ENCODE results near the gene KLF15. TPM values are rescaled to one million over a fixed set of nuclear protein-coding genes. Genes with fewer than 3 reads are reported as not detected.

Gene KLF15
- total and polyA plus RNA-seq, 2 of the 8 experiments (the other 6 are each of a cell fraction or from before 2014, with no cell fraction given): 15.7 to 19.5 TPM

GRCh38 chr3:126317029-126317996, 39.9 kb downstream of the KLF15 start:
- H3K27ac ChIP-seq (ENCODE audit: low read depth, low read length): no peak overlapping the region
- H3K9me3 ChIP-seq (ENCODE audit: insufficient read depth in 2 of 2, low read depth in 1 of 2, low read length in 1 of 2): peaks cover 0 to 3% of the 10 kb centered on the region in 2 experiments; a peak in 1 of 4 replicates
- no peak overlapping the region for H2BK20ac ChIP-seq (ENCODE audit: low read length)
- no peak overlapping the region for H2BK15ac ChIP-seq (ENCODE audit: low read length)
- H4K91ac ChIP-seq (replicated peaks; ENCODE audit: insufficient read length, low read length): no peak overlapping the region
- H3K4me3 ChIP-seq (ENCODE audit: extremely low read depth in 1 of 4, insufficient read depth in 2 of 4, low read depth in 3 of 4, low read length in 4 of 4): no peak overlapping the region
- no peak overlapping the region for H2BK12ac ChIP-seq (ENCODE audit: low read depth, low read length)
- H3K79me2 ChIP-seq (ENCODE audit: control insufficient read depth in 1 of 2, insufficient read depth in 2 of 2, low read length in 2 of 2): no peaks in the 10 kb centered on the region
- TF ChIP-seq YY1 (IDR thresholded peaks at IDR 0.05; ENCODE audit: low read depth, low read length) (no peak), EZH2 (IDR thresholded peaks at IDR 0.05; ENCODE audit: low read depth, low read length, severe bottlenecking) (no peak), E2F6 (IDR thresholded peaks at IDR 0.05) (no peak), PHF8 (conservative IDR thresholded peaks at IDR 0.05; ENCODE audit: low read depth, low read length) (no peak), CHD1 (IDR thresholded peaks at IDR 0.05; ENCODE audit: low read depth, low read length) (no peak)
- no peaks in the 10 kb centered on the region for H3K36me3 ChIP-seq (ENCODE audit: control insufficient read depth in 2 of 4, insufficient read depth in 4 of 4, low read length in 3 of 4)
- DNase-seq (ENCODE audit: low read depth in 1 of 2, low spot score in 2 of 2) (no peak), FAIRE-seq (no peak)
- ChIA-PET POLR2A (ENCODE audit: partially characterized antibody) (no interaction called here), CTCF (ENCODE audit: partially characterized antibody) (interaction anchor here (0.6 to 1.0 kb wide), 2 partner anchors 32 to 152 kb away, joined by 3 read pairs; no protein-coding TSS in a partner anchor)
- no peak overlapping the region for H2BK120ac ChIP-seq (replicated peaks; ENCODE audit: low read depth, low read length)
- no peaks in the 10 kb centered on the region for H3K79me1 ChIP-seq (ENCODE audit: low read depth, low read length)
- H3K23ac ChIP-seq (ENCODE audit: insufficient read length): no peak overlapping the region
- no peak overlapping the region for H3K56ac ChIP-seq (replicated peaks; ENCODE audit: insufficient read length, low read depth, low read length)
- no peaks in the 10 kb centered on the region for H4K20me1 ChIP-seq (replicated peaks in 1 of 2; ENCODE audit: control insufficient read depth in 1 of 2, insufficient read depth in 2 of 2, low read length in 2 of 2)
- H2AFZ ChIP-seq (ENCODE audit: low read length): no peak overlapping the region
- no peaks in the 10 kb centered on the region; a peak in 1 of 7 replicates for H3K27me3 ChIP-seq (replicated peaks in 1 of 4; ENCODE audit: control insufficient read depth in 3 of 4, extremely low read depth in 1 of 4, insufficient read depth in 3 of 4, low read length in 3 of 4)
- no peak overlapping the region for H3K4me2 ChIP-seq (ENCODE audit: insufficient read depth in 1 of 2, low read depth in 2 of 2, low read length in 2 of 2)
- H4K5ac ChIP-seq (ENCODE audit: insufficient read length, low read depth, low read length): no peak overlapping the region
- H3K4me1 ChIP-seq (replicated peaks in 1 of 4; ENCODE audit: control insufficient read depth in 3 of 4, insufficient read depth in 4 of 4, low read length in 3 of 4): peaks cover 0 to 12% (median 5%) of the 10 kb centered on the region in 4 experiments; a peak in 5 of 7 replicates
- no peak overlapping the region for H3K14ac ChIP-seq (ENCODE audit: insufficient read length)
- WGBS, 2 experiments (ENCODE audit: extremely low coverage in 1 of 2, insufficient coverage in 1 of 2, insufficient read length in 1 of 2, insufficient replicate concordance in 2 of 2, low coverage in 1 of 2, low lambda C conversion rate in 2 of 2, missing lambda C conversion rate in 1 of 2): 87% methylated on average over 14 of the region's 14 CpGs; no CpG with 5 or more reads in 1 of the 2 experiments
- H3K18ac ChIP-seq (ENCODE audit: extremely low read depth, low read length): no peak overlapping the region
- no peak overlapping the region for H3K4ac ChIP-seq (replicated peaks; ENCODE audit: insufficient read length, low read depth, low read length)
- no peak overlapping the region for H4K8ac ChIP-seq (ENCODE audit: extremely low read depth, insufficient read depth, low read length)
- H2BK5ac ChIP-seq (ENCODE audit: low read depth, low read length): no peak overlapping the region
- no peak overlapping the region for H3K9ac ChIP-seq (replicated peaks in 1 of 4; ENCODE audit: extremely low read depth in 1 of 4, low read depth in 3 of 4, low read length in 3 of 4)
- H2AK5ac ChIP-seq (ENCODE audit: low read depth, low read length): 0 out of 2 replicates have a peak overlapping the region, but pooled peaks have one; percentile 15
- no peaks in the 10 kb centered on the region for H3K23me2 ChIP-seq (ENCODE audit: low read depth, low read length)

Measured in H1 (cell line).